ENCODE results near the gene RHAG. TPM values are rescaled to one million over a fixed set of nuclear protein-coding genes. Genes with fewer than 3 reads are reported as not detected.

The RHAG gene
- total RNA-seq, 1 donor from 2014 or later = 2.5 TPM

- DNase-seq (ENCODE audit: extremely low spot score in 2 of 2) = no peak
- Histone ChIP-seq H3K36me3 (no peaks in the 10 kb centered on the region), H3K4me3 (no peak overlapping the region), H3K27me3 (no peaks in the 10 kb centered on the region), H3K4me1 (no peaks in the 10 kb centered on the region), H3K27ac (no peak overlapping the region), H3K9me3 (no peaks in the 10 kb centered on the region)
- TF ChIP-seq POLR2AphosphoS5 (IDR thresholded peaks at IDR 0.05; ENCODE audit: insufficient read depth in 1 of 2, low read depth in 1 of 2) (no peak), CTCF (IDR thresholded peaks at IDR 0.05) (no peak), POLR2A (IDR thresholded peaks at IDR 0.05) (no peak)
- intact Hi-C loops (cut with DNase I) = no loop called here
Measured at GRCh38 chr6:49653942-49654341, 17.3 kb upstream of the RHAG start.

- no peak for DNase-seq (ENCODE audit: extremely low spot score in 2 of 2)
- no peaks in the 10 kb centered on the region for H3K4me1 ChIP-seq
- no peaks in the 10 kb centered on the region for H3K27me3 ChIP-seq
- no peak overlapping the region for H3K27ac ChIP-seq
- H3K4me3 ChIP-seq = no peak overlapping the region
- TF ChIP-seq POLR2AphosphoS5 (IDR thresholded peaks at IDR 0.05; ENCODE audit: insufficient read depth in 1 of 2, low read depth in 1 of 2) = no peak
- TF ChIP-seq POLR2A (IDR thresholded peaks at IDR 0.05) = no peak
- no peak for TF ChIP-seq CTCF (IDR thresholded peaks at IDR 0.05)
- no peaks in the 10 kb centered on the region for H3K36me3 ChIP-seq
- no peaks in the 10 kb centered on the region for H3K9me3 ChIP-seq
- intact Hi-C loops (cut with DNase I) = no loop called here
Measured at GRCh38 chr6:49653438-49653837, 16.8 kb upstream of the RHAG start.

GRCh38 chr6:49651239-49651638 is 14.6 kb upstream of the RHAG start:
- Histone ChIP-seq H3K36me3 (no peaks in the 10 kb centered on the region), H3K4me3 (no peak overlapping the region), H3K4me1 (no peaks in the 10 kb centered on the region), H3K27me3 (no peaks in the 10 kb centered on the region), H3K9me3 (no peaks in the 10 kb centered on the region), H3K27ac (no peak overlapping the region)
- TF ChIP-seq POLR2AphosphoS5 (IDR thresholded peaks at IDR 0.05; ENCODE audit: insufficient read depth in 1 of 2, low read depth in 1 of 2) = no peak
- TF ChIP-seq POLR2A (IDR thresholded peaks at IDR 0.05) = no peak
- intact Hi-C loops (cut with DNase I) = no loop called here
- DNase-seq (ENCODE audit: extremely low spot score in 2 of 2) = no peak

- Histone ChIP-seq H3K9me3 (no peaks in the 10 kb centered on the region), H3K4me3 (no peak overlapping the region), H3K27me3 (no peaks in the 10 kb centered on the region), H3K27ac (no peak overlapping the region), H3K36me3 (no peaks in the 10 kb centered on the region), H3K4me1 (no peaks in the 10 kb centered on the region)
- TF ChIP-seq POLR2A (IDR thresholded peaks at IDR 0.05) (no peak), POLR2AphosphoS5 (IDR thresholded peaks at IDR 0.05; ENCODE audit: insufficient read depth in 1 of 2, low read depth in 1 of 2) (no peak), CTCF (IDR thresholded peaks at IDR 0.05) (no peak)
- DNase-seq (ENCODE audit: extremely low spot score in 2 of 2) = no peak
- intact Hi-C loops (cut with DNase I) = no loop called here
Measured at GRCh38 chr6:49649988-49650387, 13.3 kb upstream of the RHAG start.

- intact Hi-C loops (cut with DNase I) = no loop called here
- Histone ChIP-seq H3K36me3 (no peaks in the 10 kb centered on the region), H3K27ac (no peak overlapping the region), H3K4me3 (no peak overlapping the region), H3K9me3 (no peaks in the 10 kb centered on the region), H3K4me1 (no peaks in the 10 kb centered on the region), H3K27me3 (no peaks in the 10 kb centered on the region)
- TF ChIP-seq CTCF (IDR thresholded peaks at IDR 0.05) = no peak
- TF ChIP-seq POLR2A (IDR thresholded peaks at IDR 0.05) = no peak
- no peak for TF ChIP-seq POLR2AphosphoS5 (IDR thresholded peaks at IDR 0.05; ENCODE audit: insufficient read depth in 1 of 2, low read depth in 1 of 2)
- no peak for DNase-seq (ENCODE audit: extremely low spot score in 2 of 2)
Measured at GRCh38 chr6:49648036-49648435, 11.4 kb upstream of the RHAG start.

- intact Hi-C loops (cut with DNase I) = no loop called here
- Histone ChIP-seq H3K27ac (no peak overlapping the region), H3K27me3 (no peaks in the 10 kb centered on the region), H3K36me3 (no peaks in the 10 kb centered on the region), H3K4me3 (no peak overlapping the region), H3K4me1 (no peaks in the 10 kb centered on the region), H3K9me3 (no peaks in the 10 kb centered on the region)
- no peak for DNase-seq (ENCODE audit: extremely low spot score in 2 of 2)
- TF ChIP-seq CTCF (IDR thresholded peaks at IDR 0.05) (no peak), POLR2AphosphoS5 (IDR thresholded peaks at IDR 0.05; ENCODE audit: insufficient read depth in 1 of 2, low read depth in 1 of 2) (no peak), POLR2A (IDR thresholded peaks at IDR 0.05) (no peak)
Measured at GRCh38 chr6:49647476-49647875, 10.8 kb upstream of the RHAG start.
